Upper lobe of left lung (tissue), 6 donors: Measurements from ENCODE around the gene SLC39A13. TPM values are rescaled to one million over a fixed set of nuclear protein-coding genes. Genes with fewer than 3 reads are reported as not detected.

ENCODE experiments used
- ATAC-seq, 2 donors: fragments of 200-7000 bp; cut with Tn5 transposase; one replicate each; pipeline ENCODE4 v1.9.1; 2022; ENCODE audit warnings: mild to moderate bottlenecking in 2 of 2, moderate library complexity in 2 of 2; ENCODE audit not compliant: low FRiP score in 2 of 2
- DNase-seq, 2 donors: peaks; one replicate each; pipeline ENCODE4 v3.0.0-alpha.2; 2019 to 2020
- H3K27ac ChIP-seq, 4 donors: fragments of 200-600 bp; sonication (generic); one replicate each; pipeline ENCODE4 v1.5.1; 2016 to 2019
- H3K27me3 ChIP-seq, 4 donors: fragments of 200-600 bp; sonication (generic); one replicate each; pipeline ENCODE4 v1.5.1; 2017 to 2019
- H3K36me3 ChIP-seq, 4 donors: fragments of 200-600 bp; sonication (generic); one replicate each; pipeline ENCODE4 v1.5.1; 2016 to 2019
- H3K4me1 ChIP-seq, 4 donors: fragments of 200-600 bp; sonication (generic); one replicate each; pipeline ENCODE4 v1.5.1; 2018 to 2019
- H3K4me3 ChIP-seq, 4 donors: fragments of 200-600 bp; sonication (generic); one replicate each; pipeline ENCODE4 v1.5.1; 2017 to 2019; ENCODE audit warnings: mild to moderate bottlenecking in 2 of 4, moderate library complexity in 1 of 4
- H3K9me3 ChIP-seq, 4 donors: fragments of 200-600 bp; sonication (generic); one replicate each; pipeline ENCODE4 v1.5.1; 2018 to 2019
- EP300 ChIP-seq, 4 donors: sonication (generic); formaldehyde crosslinking; IDR thresholded peaks; one replicate each; pipeline ENCODE4 v1.5.1; 2017; ENCODE audit warnings: antibody characterized with exemption in 4 of 4, control low read depth in 2 of 4
- POLR2A ChIP-seq, 4 donors: fragments of 450-650 bp; IDR thresholded peaks; one replicate each; pipeline ENCODE4 v1.5.1; 2016 to 2017; ENCODE audit warnings: antibody characterized with exemption in 4 of 4, mild to moderate bottlenecking in 2 of 4
- POLR2AphosphoS5 ChIP-seq, 2 donors: sonication (generic); formaldehyde crosslinking; IDR thresholded peaks; one replicate each; pipeline ENCODE4 v1.5.1; 2017; ENCODE audit warnings: antibody characterized with exemption in 2 of 2
- WGBS, 2 donors: methylation state at CpG; one replicate each; pipeline ENCODE4 v1.1.5; 2017 to 2018; 5-methylcytosine and 5-hydroxymethylcytosine counted together
- total RNA-seq, 6 donors: library from RNA; depleted of rRNA in 4 of 6; stranded (reverse); fragments of >200 nt in 4 of 6; gene quantifications; one replicate each; pipeline versions ENCODE4 v1.1.0 to v1.2.1, GENCODE V29; 2016 to 2021
- TF ChIP-seq, protein P1 (sequence below), 6 experiments: fragments of 450-650 bp in 4 of 6; fragments of 200-600 bp in 2 of 6; sonication (generic) in 2 of 6; IDR thresholded peaks; one replicate each; pipeline ENCODE4 v1.5.1; 2016 to 2019; ENCODE audit warnings: antibody characterized with exemption in 6 of 6
- donor health status: DM: no; HTN: no; CAD: no; lungs with moderate emphysema.
- donor health status: DM: no; HTN: yes; CAD: no; lungs with severe emphysema.

Gene SLC39A13
- total RNA-seq, 6 donors from 2014 or later: 47.9 to 98.8 (median 62.8) TPM

DNA sequence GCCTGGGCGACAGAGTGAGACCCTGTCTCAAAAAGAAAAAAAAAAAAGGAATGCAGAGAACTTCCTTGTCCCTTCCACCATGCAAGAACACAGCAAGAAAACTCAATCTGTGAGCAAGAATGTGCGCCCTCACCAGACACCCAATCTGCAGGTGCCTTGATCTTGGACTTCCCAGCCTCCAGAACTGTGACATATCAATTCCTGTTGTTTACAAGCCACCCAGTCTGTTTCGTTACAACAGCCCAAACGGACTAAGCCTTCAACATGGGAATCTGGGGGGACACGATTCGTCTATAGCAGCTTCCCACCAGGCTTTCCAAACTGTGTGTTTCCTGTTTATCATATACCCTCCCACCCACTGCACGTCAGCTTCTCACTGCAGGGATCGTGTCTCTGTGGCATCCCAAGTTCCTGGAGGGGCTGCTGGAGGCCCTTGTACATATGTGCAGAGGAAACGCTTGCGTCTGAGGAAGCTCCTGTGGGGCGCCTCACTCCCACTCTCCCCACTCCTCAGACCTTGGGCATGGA, 28.9 kb downstream of the SLC39A13 start:
- DNase-seq (no peak), ATAC-seq (peak in 1 of 2 donors; percentile 4)
- no peaks in the 10 kb centered on the region for H3K27me3 ChIP-seq
- 84 to 87% methylated on average over 11 of the region's 11 CpGs for WGBS, 2 donors
- H3K36me3 ChIP-seq: no peaks in the 10 kb centered on the region
- no peaks in the 10 kb centered on the region for H3K4me1 ChIP-seq
- no peaks in the 10 kb centered on the region for H3K9me3 ChIP-seq
- TF ChIP-seq EP300 (IDR thresholded peaks at IDR 0.05) (no peak), POLR2AphosphoS5 (IDR thresholded peaks at IDR 0.05) (no peak), POLR2A (IDR thresholded peaks at IDR 0.05) (no peak)
- TF ChIP-seq, protein P1, sequence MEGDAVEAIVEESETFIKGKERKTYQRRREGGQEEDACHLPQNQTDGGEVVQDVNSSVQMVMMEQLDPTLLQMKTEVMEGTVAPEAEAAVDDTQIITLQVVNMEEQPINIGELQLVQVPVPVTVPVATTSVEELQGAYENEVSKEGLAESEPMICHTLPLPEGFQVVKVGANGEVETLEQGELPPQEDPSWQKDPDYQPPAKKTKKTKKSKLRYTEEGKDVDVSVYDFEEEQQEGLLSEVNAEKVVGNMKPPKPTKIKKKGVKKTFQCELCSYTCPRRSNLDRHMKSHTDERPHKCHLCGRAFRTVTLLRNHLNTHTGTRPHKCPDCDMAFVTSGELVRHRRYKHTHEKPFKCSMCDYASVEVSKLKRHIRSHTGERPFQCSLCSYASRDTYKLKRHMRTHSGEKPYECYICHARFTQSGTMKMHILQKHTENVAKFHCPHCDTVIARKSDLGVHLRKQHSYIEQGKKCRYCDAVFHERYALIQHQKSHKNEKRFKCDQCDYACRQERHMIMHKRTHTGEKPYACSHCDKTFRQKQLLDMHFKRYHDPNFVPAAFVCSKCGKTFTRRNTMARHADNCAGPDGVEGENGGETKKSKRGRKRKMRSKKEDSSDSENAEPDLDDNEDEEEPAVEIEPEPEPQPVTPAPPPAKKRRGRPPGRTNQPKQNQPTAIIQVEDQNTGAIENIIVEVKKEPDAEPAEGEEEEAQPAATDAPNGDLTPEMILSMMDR (IDR thresholded peaks at IDR 0.05): no peak
- H3K27ac ChIP-seq: no peak overlapping the region
- H3K4me3 ChIP-seq: no peak overlapping the region

DNA sequence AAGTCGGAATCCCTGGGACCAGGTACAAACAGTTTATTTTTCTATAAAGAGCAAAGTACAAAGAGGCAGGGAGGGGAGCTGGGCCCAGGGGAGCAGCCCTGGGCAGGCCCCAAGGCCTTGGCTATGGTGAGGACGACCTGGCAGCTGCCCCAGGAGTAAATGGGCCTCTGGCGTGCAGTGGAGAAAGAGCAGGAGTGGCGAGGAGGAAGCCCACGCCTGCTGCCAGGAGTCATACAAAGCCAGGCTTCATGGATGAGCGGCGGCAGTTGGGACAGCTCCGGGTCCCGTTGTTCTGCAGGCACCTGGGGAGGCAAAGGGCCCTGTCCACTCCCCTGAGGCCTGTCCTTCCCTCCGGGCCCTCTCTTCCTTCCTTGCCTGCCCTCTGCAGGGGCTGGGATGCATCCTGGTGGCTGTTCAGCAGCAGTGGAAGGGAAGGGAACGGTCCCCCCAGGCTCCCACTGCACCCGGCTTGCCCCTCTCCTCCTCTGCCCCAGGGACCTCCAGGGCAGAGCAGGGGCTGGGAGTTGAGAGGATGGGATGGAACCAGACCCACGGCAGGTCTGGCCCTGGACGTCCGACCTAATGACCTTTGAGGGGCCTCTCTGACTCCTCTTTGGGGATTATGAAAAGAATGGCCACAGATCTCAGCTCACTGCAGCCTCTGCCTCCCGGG, 29.5 kb downstream of the SLC39A13 start:
- WGBS, 2 donors: 60 to 83% methylated on average over 11 to 16 of the region's 16 CpGs
- DNase-seq: peak in 1 of 2 donors; percentile 58
- H3K4me3 ChIP-seq: no peak overlapping the region
- no peaks in the 10 kb centered on the region for H3K36me3 ChIP-seq
- no peaks in the 10 kb centered on the region for H3K9me3 ChIP-seq
- ATAC-seq: peak in 1 of 2 donors; percentile 8
- no peak for TF ChIP-seq POLR2A (IDR thresholded peaks at IDR 0.05)
- TF ChIP-seq, protein P1 (IDR thresholded peaks at IDR 0.05): no peak
- H3K4me1 ChIP-seq: no peaks in the 10 kb centered on the region
- no peak overlapping the region for H3K27ac ChIP-seq
- no peaks in the 10 kb centered on the region for H3K27me3 ChIP-seq

DNA sequence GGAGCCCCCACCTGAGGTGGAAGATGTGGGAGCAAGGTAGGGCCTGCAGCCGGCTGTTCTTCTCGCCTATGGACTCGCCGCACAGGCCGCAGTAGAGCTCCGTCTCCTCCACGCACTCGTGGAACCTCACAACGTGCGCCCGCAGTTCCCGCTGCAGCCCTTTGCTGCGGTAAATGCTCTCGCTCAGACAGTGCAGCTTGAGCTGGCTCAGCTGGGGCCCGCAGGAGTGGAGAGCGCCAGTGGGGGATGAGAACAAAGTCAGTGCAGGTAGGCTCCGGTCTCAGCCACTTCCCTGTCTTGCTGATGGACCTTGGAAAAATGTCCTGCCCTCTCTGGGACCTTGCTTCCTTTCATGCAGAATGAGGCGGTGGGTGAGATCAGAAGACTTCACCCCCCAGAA, 30.3 kb downstream of the SLC39A13 start:
- Histone ChIP-seq H3K4me3 (no peak overlapping the region), H3K27me3 (no peaks in the 10 kb centered on the region), H3K4me1 (no peaks in the 10 kb centered on the region), H3K36me3 (no peaks in the 10 kb centered on the region), H3K27ac (no peak overlapping the region), H3K9me3 (no peaks in the 10 kb centered on the region)
- no peak for TF ChIP-seq POLR2A (IDR thresholded peaks at IDR 0.05)
- TF ChIP-seq EP300 (IDR thresholded peaks at IDR 0.05): no peak
- DNase-seq (peak in 1 of 2 donors; percentile 68), ATAC-seq (no peak)
- 91 to 95% methylated on average over 16 to 17 of the region's 18 CpGs for WGBS, 2 donors

DNA sequence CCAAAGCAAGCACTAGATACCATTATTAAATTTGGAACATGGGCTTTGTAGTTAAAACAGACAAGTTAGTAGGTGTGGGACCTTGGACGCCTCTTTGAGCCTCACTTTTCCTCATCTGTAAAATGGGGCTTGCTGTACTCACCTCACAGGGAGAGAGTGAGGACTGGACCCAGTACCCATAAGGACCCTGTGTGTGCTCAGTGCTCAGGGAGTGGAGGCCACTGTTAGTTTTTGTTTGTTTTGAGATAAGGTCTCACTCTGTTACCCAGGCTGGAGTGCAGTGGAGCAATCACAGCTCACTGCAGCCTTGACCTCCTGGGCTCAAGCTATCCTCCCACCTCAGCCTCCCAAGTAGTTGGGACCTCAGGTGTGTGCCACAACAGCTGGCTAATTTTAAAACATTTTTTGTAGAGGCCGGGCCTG, 31.7 kb downstream of the SLC39A13 start:
- TF ChIP-seq POLR2A (IDR thresholded peaks at IDR 0.05) (no peak), POLR2AphosphoS5 (IDR thresholded peaks at IDR 0.05) (no peak), EP300 (IDR thresholded peaks at IDR 0.05) (no peak)
- TF ChIP-seq, protein P1 (IDR thresholded peaks at IDR 0.05): no peak
- H3K36me3 ChIP-seq: no peaks in the 10 kb centered on the region
- no peaks in the 10 kb centered on the region for H3K9me3 ChIP-seq
- ATAC-seq: no peak
- no peak overlapping the region for H3K4me3 ChIP-seq
- DNase-seq: no peak
- 46 to 55% methylated on average over 1 to 2 of the region's 2 CpGs for WGBS, 2 donors
- H3K27me3 ChIP-seq: no peaks in the 10 kb centered on the region
- no peak overlapping the region for H3K27ac ChIP-seq
- no peaks in the 10 kb centered on the region for H3K4me1 ChIP-seq

DNA sequence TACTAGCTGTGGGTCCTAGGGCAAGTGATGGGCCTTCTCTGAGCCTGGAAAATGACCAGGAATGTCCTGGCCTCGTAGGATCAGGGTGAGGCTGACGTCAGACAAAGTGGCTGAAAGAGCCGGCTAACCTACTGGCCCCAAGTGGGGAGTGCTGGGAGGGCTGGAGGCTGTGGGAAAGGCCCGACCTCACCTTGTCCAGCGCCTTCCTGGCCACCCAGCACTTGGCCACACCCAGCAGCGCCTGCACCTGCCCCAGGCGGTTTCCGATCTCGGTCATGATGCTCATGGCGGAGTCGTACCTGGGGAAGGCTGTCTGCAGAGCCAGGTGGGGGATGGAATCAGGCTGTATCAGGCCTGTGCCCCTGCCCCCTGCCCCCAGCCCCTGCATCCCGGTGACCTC, 33.0 kb downstream of the SLC39A13 start:
- 67 to 80% methylated on average over 2 to 10 of the region's 12 CpGs for WGBS, 2 donors
- H3K9me3 ChIP-seq: no peaks in the 10 kb centered on the region
- TF ChIP-seq EP300 (IDR thresholded peaks at IDR 0.05): no peak
- TF ChIP-seq, protein P1 (IDR thresholded peaks at IDR 0.05): no peak
- no peak for TF ChIP-seq POLR2A (IDR thresholded peaks at IDR 0.05)
- no peak for TF ChIP-seq POLR2AphosphoS5 (IDR thresholded peaks at IDR 0.05)

More for the DNA sequence above, 33.0 kb downstream of the SLC39A13 start:
- no peak overlapping the region for H3K27ac ChIP-seq
- DNase-seq (peak in 1 of 2 donors; percentile 47), ATAC-seq (no peak)
- no peaks in the 10 kb centered on the region for H3K4me1 ChIP-seq
- no peaks in the 10 kb centered on the region for H3K27me3 ChIP-seq
- H3K4me3 ChIP-seq: no peak overlapping the region
- H3K36me3 ChIP-seq: no peaks in the 10 kb centered on the region
